CD1c-positive myeloid dendritic cell (primary cell): ENCODE results near the gene TAS2R3.

Experiments
- DNase-seq: peaks from one replicate; pipeline ENCODE4 v3.0.0-alpha.2; 2016; ENCODE audit errors: extremely low spot score

Gene TAS2R3

GRCh38 chr7:141785706-141786552 lies 22.0 kb downstream of the TAS2R3 start:
- DNase-seq: peak; percentile 46

DNA sequence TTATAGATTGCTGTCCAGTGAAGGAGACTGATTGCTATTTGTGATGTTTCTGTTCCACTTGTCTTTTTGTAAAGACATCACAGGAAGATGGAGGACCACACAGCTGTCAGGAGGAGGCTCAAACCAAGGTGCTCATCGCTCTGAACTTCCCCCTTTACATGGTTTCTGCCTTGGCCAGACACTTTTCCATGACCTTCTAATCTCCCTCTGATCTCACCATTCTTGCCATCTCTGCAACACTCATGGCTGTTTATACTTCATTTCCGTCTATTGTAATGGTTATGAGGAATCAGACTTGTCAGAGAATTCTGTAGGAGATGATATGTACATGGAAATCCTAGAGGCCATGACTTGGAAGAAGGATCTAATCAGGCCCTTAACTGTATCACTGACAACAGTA lies 24.4 kb downstream of the TAS2R3 start:
- DNase-seq: no peak

- no peak for DNase-seq
These were observed 26.0 kb downstream of the TAS2R3 start, which contains the start of gene TAS2R5 for GRCh38 chr7:141789917-141790316. TSS of gene TAS2R5 (plus strand) at chr7:141790217. CDS start at chr7:141790362, 145 bp downstream.

GRCh38 chr7:141792526-141792925 lies 28.6 kb downstream of the TAS2R3 start:
- DNase-seq: no peak
